Endothelial cell (in vitro differentiated cells): Measurements from ENCODE around the gene THBS4. TPM values are rescaled to one million over a fixed set of nuclear protein-coding genes. Genes with fewer than 3 reads are reported as not detected.
A peak's percentile ranks its signal among the peaks of the same experiment; 100 is the strongest.

Experiments used
- DNase-seq: peaks from one replicate; pipeline ENCODE4 v3.0.0; 2021; ENCODE audit warnings: low spot score
- H3K27ac Mint-ChIP-seq: one replicate; pipeline ENCODE4 v1.8.0; 2021; ENCODE audit warnings: mixed read lengths, inconsistent platforms; ENCODE audit not compliant: unreplicated experiment
- H3K27me3 Mint-ChIP-seq: one replicate; pipeline ENCODE4 v1.8.0; 2021; ENCODE audit warnings: mild to moderate bottlenecking, moderate library complexity, mixed read lengths, inconsistent platforms; ENCODE audit not compliant: unreplicated experiment
- H3K36me3 Mint-ChIP-seq: one replicate; pipeline ENCODE4 v1.8.0; 2021; ENCODE audit warnings: mild to moderate bottlenecking, low read depth, mixed read lengths, inconsistent platforms; ENCODE audit not compliant: unreplicated experiment
- H3K4me1 Mint-ChIP-seq: one replicate; pipeline ENCODE4 v1.8.0; 2021; ENCODE audit warnings: mild to moderate bottlenecking, mixed read lengths, inconsistent platforms; ENCODE audit not compliant: unreplicated experiment
- H3K4me3 Mint-ChIP-seq: one replicate; pipeline ENCODE4 v1.8.0; 2021; ENCODE audit warnings: mild to moderate bottlenecking, mixed read lengths, inconsistent platforms; ENCODE audit not compliant: unreplicated experiment
- H3K9me3 Mint-ChIP-seq: one replicate; pipeline ENCODE4 v1.8.0; 2021; ENCODE audit warnings: mixed read lengths, inconsistent platforms; ENCODE audit not compliant: unreplicated experiment
- total RNA-seq: library from RNA; stranded (reverse); fragmentation: NEBNext Ultra II Directional; extraction: Animal tissue kit (Norgen Biotek cat#: 25700); gene quantifications from one replicate; pipeline ENCODE4 v1.2.1, GENCODE V29; 2021; ENCODE audit not compliant: unreplicated experiment
- TF ChIP-seq, protein P1 (sequence below): fragments of 200-600 bp; sonication (generic); IDR thresholded peaks from one replicate; pipeline ENCODE4 v1.5.0; 2021; ENCODE audit warnings: antibody characterized with exemption; ENCODE audit not compliant: unreplicated experiment

The THBS4 gene
- total RNA-seq, 1 donor from 2014 or later, result 3.0 TPM

DNA sequence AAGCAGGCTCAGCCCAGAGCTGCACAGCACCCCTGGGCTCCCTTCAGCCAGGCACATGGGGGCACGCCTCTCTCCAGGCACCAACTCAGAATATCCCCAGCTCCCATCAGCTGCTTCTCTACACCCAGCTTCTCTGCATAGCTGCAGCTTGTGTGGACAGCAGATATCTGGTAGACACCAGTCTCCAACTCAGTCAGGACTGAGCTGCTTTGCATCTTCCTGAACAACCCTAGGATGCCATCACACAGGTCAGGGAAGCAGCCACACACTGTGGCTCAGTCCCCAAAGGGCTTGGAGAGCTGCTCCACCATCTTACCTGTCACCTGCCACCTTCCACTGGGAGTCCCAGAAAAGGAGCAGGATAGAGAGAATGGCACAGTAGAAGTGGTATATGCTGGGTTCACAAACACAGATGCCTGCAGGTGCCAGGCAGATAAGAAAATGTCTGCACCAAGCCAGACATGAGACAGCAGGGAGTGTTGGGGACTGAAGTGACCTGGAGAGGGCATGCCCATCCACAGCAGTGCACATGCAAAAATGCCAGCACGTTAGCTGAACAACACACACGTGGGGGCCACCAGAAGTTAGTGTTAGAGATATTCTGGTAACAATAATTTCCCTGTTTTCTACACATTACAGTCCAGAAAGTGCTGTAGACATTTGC, 42.0 kb downstream of the THBS4 start:
- no peaks in the 10 kb centered on the region for H3K4me1 Mint-ChIP-seq
- no peak for DNase-seq
- no peak overlapping the region for H3K4me3 Mint-ChIP-seq
- TF ChIP-seq, protein P1, sequence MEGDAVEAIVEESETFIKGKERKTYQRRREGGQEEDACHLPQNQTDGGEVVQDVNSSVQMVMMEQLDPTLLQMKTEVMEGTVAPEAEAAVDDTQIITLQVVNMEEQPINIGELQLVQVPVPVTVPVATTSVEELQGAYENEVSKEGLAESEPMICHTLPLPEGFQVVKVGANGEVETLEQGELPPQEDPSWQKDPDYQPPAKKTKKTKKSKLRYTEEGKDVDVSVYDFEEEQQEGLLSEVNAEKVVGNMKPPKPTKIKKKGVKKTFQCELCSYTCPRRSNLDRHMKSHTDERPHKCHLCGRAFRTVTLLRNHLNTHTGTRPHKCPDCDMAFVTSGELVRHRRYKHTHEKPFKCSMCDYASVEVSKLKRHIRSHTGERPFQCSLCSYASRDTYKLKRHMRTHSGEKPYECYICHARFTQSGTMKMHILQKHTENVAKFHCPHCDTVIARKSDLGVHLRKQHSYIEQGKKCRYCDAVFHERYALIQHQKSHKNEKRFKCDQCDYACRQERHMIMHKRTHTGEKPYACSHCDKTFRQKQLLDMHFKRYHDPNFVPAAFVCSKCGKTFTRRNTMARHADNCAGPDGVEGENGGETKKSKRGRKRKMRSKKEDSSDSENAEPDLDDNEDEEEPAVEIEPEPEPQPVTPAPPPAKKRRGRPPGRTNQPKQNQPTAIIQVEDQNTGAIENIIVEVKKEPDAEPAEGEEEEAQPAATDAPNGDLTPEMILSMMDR, result no peak
- no peaks in the 10 kb centered on the region for H3K9me3 Mint-ChIP-seq
- no peak overlapping the region for H3K27ac Mint-ChIP-seq
- no peaks in the 10 kb centered on the region for H3K36me3 Mint-ChIP-seq
- H3K27me3 Mint-ChIP-seq, result no peaks in the 10 kb centered on the region

DNA sequence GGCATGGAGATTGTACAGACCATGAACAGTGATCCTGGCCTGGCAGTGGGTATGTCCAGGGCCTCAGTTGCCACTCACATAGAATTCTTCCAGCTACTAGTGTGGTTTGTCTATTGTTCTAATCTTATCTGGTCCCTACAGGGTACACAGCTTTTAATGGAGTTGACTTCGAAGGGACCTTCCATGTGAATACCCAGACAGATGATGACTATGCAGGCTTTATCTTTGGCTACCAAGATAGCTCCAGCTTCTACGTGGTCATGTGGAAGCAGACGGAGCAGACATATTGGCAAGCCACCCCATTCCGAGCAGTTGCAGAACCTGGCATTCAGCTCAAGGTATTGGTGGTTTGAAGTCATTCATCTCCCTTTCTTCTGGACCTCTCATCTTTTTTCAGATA, 43.8 kb downstream of the THBS4 start:
- no peaks in the 10 kb centered on the region for H3K4me1 Mint-ChIP-seq
- TF ChIP-seq, protein P1, result no peak
- no peak overlapping the region for H3K27ac Mint-ChIP-seq
- no peaks in the 10 kb centered on the region for H3K27me3 Mint-ChIP-seq
- H3K9me3 Mint-ChIP-seq, result no peaks in the 10 kb centered on the region
- H3K4me3 Mint-ChIP-seq, result no peak overlapping the region
- DNase-seq, result no peak
- H3K36me3 Mint-ChIP-seq, result no peaks in the 10 kb centered on the region

DNA sequence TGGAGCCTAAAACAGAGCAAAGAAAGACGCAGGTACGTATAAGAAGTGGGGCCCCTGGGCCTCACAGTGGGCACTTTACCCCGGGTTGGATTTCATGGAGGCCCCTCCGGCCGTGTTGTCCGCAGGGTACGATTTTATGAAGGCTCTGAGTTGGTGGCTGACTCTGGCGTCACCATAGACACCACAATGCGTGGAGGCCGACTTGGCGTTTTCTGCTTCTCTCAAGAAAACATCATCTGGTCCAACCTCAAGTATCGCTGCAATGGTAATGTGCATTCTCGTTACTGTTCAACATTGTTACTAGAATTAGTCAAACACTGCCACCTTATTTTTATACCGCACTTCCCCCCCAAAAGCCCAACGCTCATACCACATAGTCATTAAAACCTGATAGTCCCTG, 47.1 kb downstream of the THBS4 start:
- no peaks in the 10 kb centered on the region for H3K36me3 Mint-ChIP-seq
- no peak overlapping the region for H3K4me3 Mint-ChIP-seq
- H3K4me1 Mint-ChIP-seq, result peaks cover 2% of the 10 kb centered on the region

DNA sequence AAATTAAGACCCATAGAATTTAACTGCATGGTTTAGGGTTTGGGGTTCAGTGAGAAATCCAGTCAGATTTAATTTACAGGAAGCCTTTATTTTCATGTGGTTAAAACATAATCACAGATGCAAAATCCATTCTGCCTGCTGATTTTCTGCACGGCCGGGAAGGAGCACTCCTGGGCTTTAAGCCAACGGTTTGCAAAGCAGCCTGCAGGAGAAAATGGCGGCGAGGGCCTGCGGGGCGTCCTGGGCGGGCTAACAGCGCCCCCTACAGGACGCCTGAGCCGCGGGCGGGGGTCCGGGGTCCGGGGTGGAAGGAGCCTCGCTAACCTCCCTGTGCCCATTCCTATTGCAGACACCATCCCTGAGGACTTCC, 47.6 kb downstream of the THBS4 start:
- Mint-ChIP-seq H3K9me3 (no peaks in the 10 kb centered on the region), H3K4me3 (no peak overlapping the region), H3K36me3 (no peaks in the 10 kb centered on the region), H3K4me1 (peaks cover 2% of the 10 kb centered on the region), H3K27me3 (no peaks in the 10 kb centered on the region), H3K27ac (no peak overlapping the region)
- TF ChIP-seq, protein P1, result peak; percentile 72
- DNase-seq, result peak; percentile 90

More for the DNA sequence above, 47.1 kb downstream of the THBS4 start:
- Mint-ChIP-seq H3K27me3 (no peaks in the 10 kb centered on the region), H3K9me3 (no peaks in the 10 kb centered on the region), H3K27ac (no peak overlapping the region)
- TF ChIP-seq, protein P1, result no peak
- DNase-seq, result no peak

DNA sequence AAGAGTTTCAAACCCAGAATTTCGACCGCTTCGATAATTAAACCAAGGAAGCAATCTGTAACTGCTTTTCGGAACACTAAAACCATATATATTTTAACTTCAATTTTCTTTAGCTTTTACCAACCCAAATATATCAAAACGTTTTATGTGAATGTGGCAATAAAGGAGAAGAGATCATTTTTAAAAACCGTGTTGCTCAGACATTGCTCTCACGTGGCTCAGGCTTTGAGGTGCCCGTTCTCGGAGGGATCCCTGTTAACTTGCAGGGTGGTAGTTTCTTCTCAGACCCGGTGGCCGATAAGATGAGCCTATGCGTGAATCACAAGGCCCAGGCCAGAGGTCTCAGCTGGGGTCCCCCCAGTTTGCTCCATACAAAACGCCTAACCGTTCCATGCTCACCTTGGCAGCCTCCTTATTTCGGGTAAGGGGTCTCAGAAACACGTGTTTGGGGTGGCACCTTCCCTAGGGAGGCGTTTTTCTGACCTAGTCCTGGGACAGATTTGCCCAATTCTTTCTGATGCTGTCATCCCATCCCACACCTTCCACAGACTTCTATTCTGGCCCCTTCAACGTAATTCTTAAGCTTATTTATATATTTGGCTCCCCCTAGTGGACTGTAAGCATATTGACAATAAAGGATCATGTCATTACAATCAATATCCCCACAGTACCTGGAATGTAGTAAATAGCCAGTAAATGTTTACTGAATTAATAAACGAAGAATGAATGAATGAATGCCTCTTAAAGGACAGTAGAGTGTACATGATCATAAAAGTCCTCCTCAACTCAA, 48.1 kb downstream of the THBS4 start:
- Mint-ChIP-seq H3K9me3 (no peaks in the 10 kb centered on the region), H3K36me3 (no peaks in the 10 kb centered on the region)
- DNase-seq, result peak; percentile 11

More for the DNA sequence above, 48.1 kb downstream of the THBS4 start:
- H3K27ac Mint-ChIP-seq, result no peak overlapping the region
- no peak overlapping the region for H3K4me3 Mint-ChIP-seq
- no peaks in the 10 kb centered on the region for H3K27me3 Mint-ChIP-seq
- peaks cover 2% of the 10 kb centered on the region for H3K4me1 Mint-ChIP-seq
- TF ChIP-seq, protein P1, result peak; percentile 85
